Measurements from ENCODE around the gene ATPAF2.
A peak's percentile ranks its signal among the peaks of the same experiment; 100 is the strongest.

ATPAF2 gene

DNA sequence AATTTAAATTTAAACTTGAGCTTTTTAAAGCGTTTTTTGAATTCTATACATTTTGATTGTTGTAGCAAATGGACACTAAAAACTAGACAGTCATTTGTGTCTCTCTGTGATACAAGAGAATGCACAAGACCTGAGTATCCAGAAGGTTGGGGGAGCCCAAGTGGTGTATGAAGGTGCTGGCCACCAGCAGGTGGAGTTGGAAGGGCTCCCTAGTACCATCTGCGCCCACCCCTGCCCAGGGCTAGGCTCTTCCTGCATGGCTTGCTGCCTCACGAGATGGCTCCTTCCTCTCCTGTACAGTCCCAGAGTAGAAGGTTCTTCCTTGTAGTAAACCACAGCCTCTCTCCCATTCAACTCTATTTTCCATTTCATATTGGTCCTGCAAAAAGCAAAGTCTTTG lies 17.2 kb upstream of the ATPAF2 start:
- no peak overlapping the region for H3K4me3 ChIP-seq (ENCODE audit: low read depth, low read length)
- TF ChIP-seq CTCF (IDR thresholded peaks at IDR 0.05; ENCODE audit: low read depth, low read length), result no peak
- no peak for DNase-seq (ENCODE audit: low read depth, low spot score)
- in situ Hi-C loops (cut with HindIII; ENCODE audit: low sequenced_read_pairs), result no loop called here

DNA sequence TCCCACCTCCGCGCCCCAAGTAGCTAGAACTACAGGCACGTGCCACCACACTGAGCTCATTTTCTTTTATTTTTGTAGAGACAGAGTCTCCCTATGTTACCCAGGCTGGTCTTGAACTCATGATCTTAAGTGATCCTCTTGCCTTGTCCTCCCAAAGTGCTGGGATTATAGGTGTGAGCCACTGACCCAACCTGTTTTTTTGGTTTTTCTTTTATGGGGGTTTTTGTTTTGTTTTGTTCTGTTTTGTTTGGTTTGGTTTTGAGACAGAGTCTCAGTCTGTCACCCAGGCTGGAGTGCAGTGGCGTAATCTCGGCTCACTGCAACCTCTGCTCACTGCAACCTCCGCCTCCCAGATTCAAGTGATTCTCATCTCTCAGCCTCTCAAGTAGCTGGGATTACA lies 16.6 kb upstream of the ATPAF2 start:
- no peak for DNase-seq (ENCODE audit: low read depth, low spot score)
- no peak overlapping the region for H3K4me3 ChIP-seq (ENCODE audit: low read depth, low read length)
- TF ChIP-seq CTCF (IDR thresholded peaks at IDR 0.05; ENCODE audit: low read depth, low read length), result no peak
- in situ Hi-C loops (cut with HindIII; ENCODE audit: low sequenced_read_pairs), result no loop called here

DNA sequence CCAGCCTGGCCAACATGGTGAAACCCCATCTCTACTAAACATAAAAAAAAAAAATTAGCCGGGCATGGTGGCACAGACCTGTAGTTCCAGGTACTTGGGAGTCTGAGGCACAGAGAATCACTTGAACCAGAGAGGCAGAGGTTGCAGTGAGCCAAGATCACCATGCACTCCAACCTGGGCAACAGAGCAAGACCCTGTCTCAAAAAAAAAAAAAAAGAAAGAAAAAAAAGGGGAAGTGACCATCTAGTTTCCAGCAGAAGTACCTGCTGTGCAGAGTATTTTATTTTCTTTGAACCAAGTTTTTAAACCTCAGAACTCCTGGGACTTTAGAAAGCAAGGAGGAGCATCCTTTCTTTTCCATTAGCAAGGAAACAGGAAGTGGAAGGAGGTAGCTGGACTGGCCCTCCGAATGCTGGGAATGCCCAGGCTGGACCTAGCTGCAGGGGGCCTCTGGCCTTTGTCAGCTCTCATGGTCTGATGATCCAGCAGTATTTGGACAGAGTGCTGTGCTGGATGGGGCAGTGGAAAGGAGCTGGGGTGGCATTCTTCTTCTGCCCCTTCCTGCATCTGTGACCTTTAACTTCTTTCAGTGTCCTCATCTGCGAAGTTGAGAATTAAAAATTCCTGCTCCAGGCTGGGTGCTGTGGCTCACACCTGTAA lies 6.9 kb upstream of the ATPAF2 start:
- in situ Hi-C loops (cut with HindIII; ENCODE audit: low sequenced_read_pairs), result no loop called here
- no peak for TF ChIP-seq CTCF (IDR thresholded peaks at IDR 0.05; ENCODE audit: low read depth, low read length)
- H3K4me3 ChIP-seq (ENCODE audit: low read depth, low read length), result no peak overlapping the region
- DNase-seq (ENCODE audit: low read depth, low spot score), result no peak

DNA sequence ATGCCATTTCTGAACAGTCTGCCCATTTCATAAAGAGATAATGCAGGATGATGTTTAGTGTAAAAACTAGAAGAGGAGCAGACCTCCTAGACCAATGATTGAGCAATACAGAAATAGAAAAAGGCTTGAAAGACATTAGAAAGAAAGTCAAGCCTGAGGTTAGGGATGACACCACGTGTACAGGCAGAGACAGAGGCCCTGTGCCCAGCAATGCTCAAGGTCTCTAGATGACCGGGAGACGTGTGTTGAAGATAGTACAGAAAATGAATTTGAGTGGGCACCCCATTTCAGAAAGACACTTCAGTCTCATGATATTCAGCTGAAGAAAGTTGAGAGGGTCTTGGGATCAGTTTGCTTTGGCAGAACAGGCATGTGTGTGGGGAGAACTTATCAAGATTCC lies 5.6 kb upstream of the ATPAF2 start:
- no peak for TF ChIP-seq CTCF (IDR thresholded peaks at IDR 0.05; ENCODE audit: low read depth, low read length)
- no peak overlapping the region for H3K4me3 ChIP-seq (ENCODE audit: low read depth, low read length)
- no peak for DNase-seq (ENCODE audit: low read depth, low spot score)
- in situ Hi-C loops (cut with HindIII; ENCODE audit: low sequenced_read_pairs), result no loop called here

- no peak overlapping the region for H3K4me3 ChIP-seq (ENCODE audit: low read depth, low read length)
- in situ Hi-C loops (cut with HindIII; ENCODE audit: low sequenced_read_pairs), result no loop called here
- peak; percentile 28 for DNase-seq (ENCODE audit: low read depth, low spot score)
- peak; percentile 26 for TF ChIP-seq CTCF (IDR thresholded peaks at IDR 0.05; ENCODE audit: low read depth, low read length)
These were observed 4.5 kb upstream of the ATPAF2 start for GRCh38 chr17:18043491-18043890.

DNA sequence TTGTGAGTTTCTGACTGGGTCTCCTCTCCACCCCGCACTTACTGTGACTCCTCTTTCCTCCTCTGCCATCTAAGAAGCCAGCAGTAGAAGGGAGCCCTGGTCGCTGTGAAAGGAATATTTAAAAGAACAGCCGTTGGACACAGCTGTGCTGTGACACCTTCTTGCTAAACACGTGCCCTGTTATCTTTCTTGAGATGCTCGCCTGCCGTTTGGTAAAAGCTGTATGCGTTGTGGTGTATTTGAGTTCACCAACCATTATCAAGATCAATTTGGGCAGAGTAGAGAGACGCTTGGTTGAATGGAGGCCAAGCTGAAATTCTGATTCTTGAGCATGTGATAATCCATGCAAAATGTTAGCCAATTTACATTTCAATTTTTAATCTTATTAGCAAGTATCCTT lies 4.0 kb upstream of the ATPAF2 start:
- in situ Hi-C loops (cut with HindIII; ENCODE audit: low sequenced_read_pairs), result no loop called here
- no peak for TF ChIP-seq CTCF (IDR thresholded peaks at IDR 0.05; ENCODE audit: low read depth, low read length)
- DNase-seq (ENCODE audit: low read depth, low spot score), result no peak
- H3K4me3 ChIP-seq (ENCODE audit: low read depth, low read length), result no peak overlapping the region

GRCh38 chr17:18041776-18042175 lies 2.8 kb upstream of the ATPAF2 start:
- in situ Hi-C loops (cut with HindIII; ENCODE audit: low sequenced_read_pairs), result no loop called here
- no peak overlapping the region for H3K4me3 ChIP-seq (ENCODE audit: low read depth, low read length)
- no peak for TF ChIP-seq CTCF (IDR thresholded peaks at IDR 0.05; ENCODE audit: low read depth, low read length)
- peak; percentile 13 for DNase-seq (ENCODE audit: low read depth, low spot score)
